ENCODE results near the gene LIG1. TPM values are rescaled to one million over a fixed set of nuclear protein-coding genes. Genes with fewer than 3 reads are reported as not detected.

Gene LIG1
- total and polyA plus RNA-seq, 9 of the 15 experiments (the other 6 are each of a cell fraction or from before 2014, with no cell fraction given) = 9.6 to 114 (median 71.1) TPM

GRCh38 chr19:48203794-48204628 lies 33.9 kb upstream of the LIG1 start (continued):
- TF ChIP-seq DPF2 (IDR thresholded peaks at IDR 0.05) = peak; percentile 26; the same call in 1 of the 2 replicates
- TF ChIP-seq ARID1B (IDR thresholded peaks at IDR 0.05) = 0 out of 2 replicates have a peak, but pooled peaks have one; percentile 6
- TF ChIP-seq RBM34 (IDR thresholded peaks at IDR 0.05; ENCODE audit: borderline replicate concordance, insufficient read depth, low read length) = no peak
- TF ChIP-seq ZBTB33 (CRISPR knock-in tag; IDR thresholded peaks at IDR 0.05) = peak; percentile 84; the same call in 1 of the 2 replicates
- TF ChIP-seq MLX (CRISPR knock-in tag; conservative IDR thresholded peaks at IDR 0.05) = no peak
- TF ChIP-seq ZNF143 (CRISPR knock-in tag; IDR thresholded peaks at IDR 0.05) = peak; percentile 78
- TF ChIP-seq PKNOX1 (IDR thresholded peaks at IDR 0.05) = peak; percentile 33; the same call in 1 of the 2 replicates
- peak in 1 of 2 experiments; percentile 16; a peak in 1 of 3 replicates for TF ChIP-seq CBX3 (IDR thresholded peaks at IDR 0.05; ENCODE audit: borderline replicate concordance in 1 of 2, low read length in 2 of 2)
- TF ChIP-seq PCBP2 (IDR thresholded peaks at IDR 0.05; ENCODE audit: low read depth, low read length, poor library complexity, severe bottlenecking) = no peak
- no peak for TF ChIP-seq HDAC3 (IDR thresholded peaks at IDR 0.05; ENCODE audit: borderline replicate concordance, partially characterized antibody)
- no peak; the same call in 1 of the 2 replicates for TF ChIP-seq RERE (CRISPR knock-in tag; IDR thresholded peaks at IDR 0.05; ENCODE audit: borderline replicate concordance)
- TF ChIP-seq PREB (CRISPR knock-in tag; IDR thresholded peaks at IDR 0.05) = 0 out of 2 replicates have a peak, but pooled peaks have one; percentile 31
- 0 out of 2 replicates have a peak, but pooled peaks have one; percentile 21 for TF ChIP-seq ZKSCAN1 (IDR thresholded peaks at IDR 0.05; ENCODE audit: low read depth, low read length)
- TF ChIP-seq FOXJ2 (tag; IDR thresholded peaks at IDR 0.05) = peak; percentile 68; the same call in 1 of the 2 replicates

Data from K562 (cell line).